ENCODE results near the gene CDKN2AIP.
A peak's percentile ranks its signal among the peaks of the same experiment; 100 is the strongest.

Gene CDKN2AIP

DNA sequence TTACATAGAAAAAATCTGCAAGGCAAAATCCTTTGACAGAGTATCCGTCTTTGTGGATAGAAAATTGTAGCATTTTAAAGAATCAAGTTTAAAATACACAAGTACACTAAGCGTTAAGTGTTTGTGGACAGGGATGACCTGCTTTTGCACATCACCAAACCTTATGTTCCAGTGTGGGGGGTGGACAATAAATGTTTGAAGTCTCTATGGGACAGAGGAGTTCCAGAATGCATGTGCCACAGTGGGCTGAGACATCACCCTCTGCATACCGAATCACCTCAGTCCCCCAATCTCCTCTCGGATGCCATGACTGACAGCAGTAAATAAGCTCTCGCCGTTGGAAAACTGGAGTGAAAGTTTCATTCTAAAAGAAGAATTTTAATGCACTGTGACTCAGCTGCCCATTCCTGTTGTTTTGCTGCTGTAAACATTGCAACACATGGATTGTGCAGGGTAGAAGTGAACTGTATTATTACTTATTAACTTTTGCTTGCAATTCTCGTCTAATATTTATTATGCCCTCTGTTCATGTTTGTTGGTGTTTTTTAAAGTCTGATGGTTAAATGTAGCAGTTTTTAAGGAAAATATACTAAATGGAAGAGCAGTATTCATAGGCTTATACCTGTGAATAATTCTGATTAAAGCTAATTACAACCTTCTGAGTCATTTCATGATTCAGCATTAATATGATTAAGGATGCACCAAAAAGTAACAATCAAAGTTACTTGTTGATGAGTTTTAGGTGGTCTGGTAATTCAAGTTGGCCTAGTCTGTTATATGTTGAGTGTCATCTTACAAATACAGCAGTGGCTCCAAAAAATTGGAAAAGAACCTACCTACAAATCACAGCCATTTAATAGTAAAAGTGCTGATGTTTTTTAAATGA lies 24.0 kb downstream of the CDKN2AIP start:
- TF ChIP-seq, protein P1, sequence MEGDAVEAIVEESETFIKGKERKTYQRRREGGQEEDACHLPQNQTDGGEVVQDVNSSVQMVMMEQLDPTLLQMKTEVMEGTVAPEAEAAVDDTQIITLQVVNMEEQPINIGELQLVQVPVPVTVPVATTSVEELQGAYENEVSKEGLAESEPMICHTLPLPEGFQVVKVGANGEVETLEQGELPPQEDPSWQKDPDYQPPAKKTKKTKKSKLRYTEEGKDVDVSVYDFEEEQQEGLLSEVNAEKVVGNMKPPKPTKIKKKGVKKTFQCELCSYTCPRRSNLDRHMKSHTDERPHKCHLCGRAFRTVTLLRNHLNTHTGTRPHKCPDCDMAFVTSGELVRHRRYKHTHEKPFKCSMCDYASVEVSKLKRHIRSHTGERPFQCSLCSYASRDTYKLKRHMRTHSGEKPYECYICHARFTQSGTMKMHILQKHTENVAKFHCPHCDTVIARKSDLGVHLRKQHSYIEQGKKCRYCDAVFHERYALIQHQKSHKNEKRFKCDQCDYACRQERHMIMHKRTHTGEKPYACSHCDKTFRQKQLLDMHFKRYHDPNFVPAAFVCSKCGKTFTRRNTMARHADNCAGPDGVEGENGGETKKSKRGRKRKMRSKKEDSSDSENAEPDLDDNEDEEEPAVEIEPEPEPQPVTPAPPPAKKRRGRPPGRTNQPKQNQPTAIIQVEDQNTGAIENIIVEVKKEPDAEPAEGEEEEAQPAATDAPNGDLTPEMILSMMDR (IDR thresholded peaks at IDR 0.05; ENCODE audit: insufficient read depth, low read length, missing control alignments) = no peak
- CTCF ChIA-PET = interaction anchor here (0.8 to 4.5 kb wide), 7 partner anchors 9 to 168 kb away, joined by 3 to 54 read pairs (median 4); no protein-coding TSS in a partner anchor
- POLR2A ChIA-PET = no interaction called here
- DNase-seq (ENCODE audit: low read depth, low spot score) = no peak
- H3K4me3 ChIP-seq (ENCODE audit: low read depth, low read length) = no peak overlapping the region

DNA sequence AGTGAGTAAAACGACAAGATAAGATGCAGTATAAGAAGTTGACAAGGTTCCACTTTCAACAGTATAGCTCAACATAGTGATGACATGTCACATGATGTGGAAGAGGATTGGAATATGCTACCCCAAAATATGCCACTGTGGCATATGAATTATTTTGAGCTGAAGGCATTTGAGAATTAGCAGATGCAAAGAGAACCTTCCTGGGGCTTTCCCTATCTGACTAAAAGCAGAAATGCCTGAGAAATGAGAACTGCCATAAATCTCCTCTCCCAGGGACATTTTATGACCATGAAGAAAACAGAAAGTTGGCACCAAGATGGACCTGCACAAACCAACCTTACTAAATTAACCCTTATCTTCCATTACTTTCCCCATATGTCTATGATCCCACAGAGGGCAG lies 24.8 kb downstream of the CDKN2AIP start:
- POLR2A ChIA-PET = no interaction called here
- CTCF ChIA-PET = interaction anchor here (0.8 to 4.5 kb wide), 10 partner anchors 9 to 190 kb away, joined by 3 to 54 read pairs (median 4); partner anchors contain the start of genes RWDD4 and TRAPPC11
- TF ChIP-seq, protein P1 (IDR thresholded peaks at IDR 0.05; ENCODE audit: insufficient read depth, low read length, missing control alignments) = no peak
- H3K4me3 ChIP-seq (ENCODE audit: low read depth, low read length) = no peak overlapping the region
- no peak for DNase-seq (ENCODE audit: low read depth, low spot score)

DNA sequence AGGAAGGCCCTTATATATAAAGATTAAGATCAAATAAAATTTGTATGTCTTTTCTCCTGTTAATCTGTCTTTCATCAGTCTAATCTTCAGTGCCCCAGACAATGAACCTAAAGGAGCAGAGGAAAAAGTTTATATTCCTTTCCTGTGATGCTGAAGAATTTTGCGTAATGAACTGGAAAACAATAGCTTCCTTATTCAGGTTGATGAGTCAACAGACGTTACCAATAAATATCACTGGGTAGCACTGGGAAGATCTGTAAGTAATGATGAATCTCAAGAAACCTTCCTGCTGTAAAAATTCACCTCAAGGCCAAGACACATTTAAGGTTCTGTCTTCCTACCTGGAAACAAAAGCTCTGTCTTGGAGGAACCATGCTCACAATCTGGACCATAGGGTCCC lies 25.5 kb downstream of the CDKN2AIP start:
- DNase-seq (ENCODE audit: low read depth, low spot score) = no peak
- H3K4me3 ChIP-seq (ENCODE audit: low read depth, low read length) = no peak overlapping the region
- TF ChIP-seq, protein P1 (IDR thresholded peaks at IDR 0.05; ENCODE audit: insufficient read depth, low read length, missing control alignments) = no peak
- ChIA-PET CTCF (interaction anchor here (0.9 to 4.5 kb wide), 9 partner anchors 11 to 189 kb away, joined by 3 to 54 read pairs (median 4); partner anchors contain the start of genes RWDD4 and TRAPPC11), POLR2A (no interaction called here)

DNA sequence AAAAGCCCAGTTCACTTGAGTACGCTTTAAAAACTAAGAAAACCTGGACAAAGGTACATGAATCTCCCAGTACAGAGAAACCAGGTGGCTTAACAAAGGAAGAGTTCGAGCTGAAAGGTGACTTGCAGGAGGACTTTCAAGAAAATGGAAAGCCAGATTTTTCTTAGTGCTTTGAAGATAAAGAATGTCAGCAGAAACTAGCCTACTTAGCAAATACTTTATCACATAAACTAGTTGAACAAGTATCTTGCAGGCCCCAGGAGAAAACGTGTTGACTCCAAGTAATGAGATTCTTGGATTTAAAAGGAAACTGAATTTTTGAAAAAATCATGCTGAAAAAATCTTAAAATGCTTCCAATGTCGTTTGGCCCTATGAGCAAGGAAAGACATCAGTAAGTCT lies 26.4 kb downstream of the CDKN2AIP start:
- no peak for DNase-seq (ENCODE audit: low read depth, low spot score)
- CTCF ChIA-PET = interaction anchor here (0.6 to 4.5 kb wide), 5 partner anchors 9 to 250 kb away, joined by 3 to 54 read pairs (median 5); no protein-coding TSS in a partner anchor
- TF ChIP-seq, protein P1 (IDR thresholded peaks at IDR 0.05; ENCODE audit: insufficient read depth, low read length, missing control alignments) = no peak
- POLR2A ChIA-PET = no interaction called here
- no peak overlapping the region for H3K4me3 ChIP-seq (ENCODE audit: low read depth, low read length)

DNA sequence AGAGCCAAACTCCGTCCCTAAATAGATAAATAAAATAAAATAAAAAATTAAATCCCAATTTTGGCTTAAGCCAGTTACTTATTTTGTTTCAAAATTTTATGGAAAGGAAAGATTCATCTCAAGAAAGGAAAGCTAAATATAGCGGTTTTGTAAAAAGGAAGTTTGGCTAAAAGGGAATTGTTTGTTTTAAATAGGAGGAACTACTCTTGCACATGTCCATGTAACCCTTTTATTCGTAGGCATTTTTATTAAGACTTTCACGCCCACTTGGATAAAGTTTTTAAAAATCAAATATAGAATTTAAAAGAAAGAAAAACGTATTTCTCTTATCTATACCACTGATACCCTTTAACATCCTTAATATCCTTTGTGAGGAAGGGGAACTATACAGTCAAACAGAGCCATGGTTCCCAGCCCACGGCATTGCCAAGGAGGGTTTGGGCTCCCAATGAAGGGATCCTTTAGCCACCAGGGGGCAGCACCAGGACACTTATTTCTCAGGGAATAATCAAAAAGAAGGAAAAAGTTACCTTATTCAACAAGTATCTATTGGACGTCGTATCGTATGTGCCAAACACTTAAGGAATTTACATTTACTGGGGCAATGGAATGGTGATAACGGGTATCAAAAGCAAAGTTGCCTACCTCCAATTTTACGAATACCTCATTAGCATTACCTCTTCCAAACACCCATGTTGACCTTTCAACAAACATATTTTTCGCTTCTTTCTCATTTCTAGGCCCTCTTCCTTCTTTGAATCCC lies 27.7 kb downstream of the CDKN2AIP start:
- POLR2A ChIA-PET = no interaction called here

More for the DNA sequence above, 27.7 kb downstream of the CDKN2AIP start:
- TF ChIP-seq, protein P1 (IDR thresholded peaks at IDR 0.05; ENCODE audit: insufficient read depth, low read length, missing control alignments) = peak; percentile 70
- CTCF ChIA-PET = interaction anchor here (0.7 to 4.5 kb wide), 15 partner anchors 10 to 694 kb away, joined by 3 to 54 read pairs (median 4); no protein-coding TSS in a partner anchor
- no peak for DNase-seq (ENCODE audit: low read depth, low spot score)
- H3K4me3 ChIP-seq (ENCODE audit: low read depth, low read length) = no peak overlapping the region

Data from AG04449 (cell line).